C4-2B (cell line): ENCODE results near the gene WFS1.

Source experiments
- ZFX ChIP-seq: fragments of 450-650 bp; IDR thresholded peaks from 2 replicates; pipeline ENCODE4 v1.6.1; 2017
- TF ChIP-seq, protein P1 (sequence below): fragments of 450-650 bp; conservative IDR thresholded peaks from 2 replicates; pipeline ENCODE4 v1.5.1; 2017; ENCODE audit warnings: mild to moderate bottlenecking

DNA sequence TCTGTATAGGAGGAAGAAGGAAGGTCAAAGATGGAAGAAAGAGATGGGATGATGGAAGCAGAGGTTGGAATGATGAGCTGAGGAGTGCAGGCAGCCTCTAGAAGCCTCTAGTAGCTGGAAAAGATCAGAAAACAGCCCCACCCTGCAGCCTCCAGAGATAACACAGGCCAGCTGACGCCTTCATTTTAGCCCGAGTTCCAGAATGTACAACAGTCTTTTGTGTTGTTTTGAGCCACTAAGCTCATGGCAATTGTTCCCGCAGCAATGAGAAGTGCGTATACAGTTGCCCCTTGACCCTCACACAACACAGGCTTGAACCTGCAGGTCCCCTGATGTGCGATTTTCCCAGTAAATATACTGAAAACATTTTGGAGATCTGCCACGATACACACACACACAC lies 72.0 kb downstream of the WFS1 start:
- TF ChIP-seq, protein P1, sequence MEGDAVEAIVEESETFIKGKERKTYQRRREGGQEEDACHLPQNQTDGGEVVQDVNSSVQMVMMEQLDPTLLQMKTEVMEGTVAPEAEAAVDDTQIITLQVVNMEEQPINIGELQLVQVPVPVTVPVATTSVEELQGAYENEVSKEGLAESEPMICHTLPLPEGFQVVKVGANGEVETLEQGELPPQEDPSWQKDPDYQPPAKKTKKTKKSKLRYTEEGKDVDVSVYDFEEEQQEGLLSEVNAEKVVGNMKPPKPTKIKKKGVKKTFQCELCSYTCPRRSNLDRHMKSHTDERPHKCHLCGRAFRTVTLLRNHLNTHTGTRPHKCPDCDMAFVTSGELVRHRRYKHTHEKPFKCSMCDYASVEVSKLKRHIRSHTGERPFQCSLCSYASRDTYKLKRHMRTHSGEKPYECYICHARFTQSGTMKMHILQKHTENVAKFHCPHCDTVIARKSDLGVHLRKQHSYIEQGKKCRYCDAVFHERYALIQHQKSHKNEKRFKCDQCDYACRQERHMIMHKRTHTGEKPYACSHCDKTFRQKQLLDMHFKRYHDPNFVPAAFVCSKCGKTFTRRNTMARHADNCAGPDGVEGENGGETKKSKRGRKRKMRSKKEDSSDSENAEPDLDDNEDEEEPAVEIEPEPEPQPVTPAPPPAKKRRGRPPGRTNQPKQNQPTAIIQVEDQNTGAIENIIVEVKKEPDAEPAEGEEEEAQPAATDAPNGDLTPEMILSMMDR: no peak
- no peak for TF ChIP-seq ZFX
